CD14-positive monocyte (primary cell): ENCODE measurements around the gene DGCR8. TPM values are rescaled to one million over a fixed set of nuclear protein-coding genes. Genes with fewer than 3 reads are reported as not detected.
A peak's percentile ranks its signal among the peaks of the same experiment; 100 is the strongest.

ENCODE experiments used
- DNase-seq, 3 donors: peaks; one replicate each; pipeline ENCODE4 v3.0.0-alpha.2; 2011 to 2022
- H2AFZ ChIP-seq: 2 replicates; pipeline ENCODE4 v1.6.0; 2012; ENCODE audit warnings: mild to moderate bottlenecking, low read depth, low read length, inconsistent platforms; ENCODE audit not compliant: insufficient read depth, poor library complexity, severe bottlenecking
- H3K27ac ChIP-seq, 2 donors: 1 replicate in 1 of 2; 2 replicates in 1 of 2; pipeline ENCODE4 v1.5.1; 2012 to 2013; ENCODE audit warnings: low read length in 2 of 2, control low read depth in 1 of 2, inconsistent platforms in 1 of 2, low read depth in 1 of 2, mild to moderate bottlenecking in 1 of 2
- H3K27me3 ChIP-seq, 2 donors: one replicate each; pipeline versions ENCODE4 v1.6.0 to v1.6.1; 2011 to 2013; ENCODE audit warnings: low read length in 2 of 2; ENCODE audit not compliant: control insufficient read depth in 2 of 2, insufficient read depth in 2 of 2
- H3K36me3 ChIP-seq, 2 donors: replicated peaks in 1 of 2; 1 replicate in 1 of 2; 2 replicates in 1 of 2; pipeline versions ENCODE4 v1.5.1 to v1.6.1; 2012 to 2013; ENCODE audit warnings: low read length in 2 of 2, control low read depth in 1 of 2, inconsistent platforms in 1 of 2, mild to moderate bottlenecking in 1 of 2; ENCODE audit not compliant: insufficient read depth in 2 of 2, control insufficient read depth in 1 of 2
- H3K4me1 ChIP-seq, 2 donors: 1 replicate in 1 of 2; 2 replicates in 1 of 2; pipeline versions ENCODE4 v1.5.1 to v1.6.1; 2012 to 2013; ENCODE audit warnings: low read length in 2 of 2, control low read depth in 1 of 2, inconsistent platforms in 1 of 2, mild to moderate bottlenecking in 1 of 2, moderate library complexity in 1 of 2; ENCODE audit not compliant: insufficient read depth in 2 of 2, control insufficient read depth in 1 of 2
- H3K4me2 ChIP-seq: replicated peaks from 2 replicates; pipeline ENCODE3; 2012; ENCODE audit warnings: low read length, moderate library complexity, mild to moderate bottlenecking; ENCODE audit not compliant: poor library complexity, severe bottlenecking; ENCODE audit errors: extremely low read depth
- H3K4me3 ChIP-seq, 3 experiments: fragments of 200-600 bp in 1 of 3; sonication (generic) in 1 of 3; replicated peaks in 1 of 3; 1 replicate in 2 of 3; 2 replicates in 1 of 3; pipeline ENCODE4 v1.5.1; 2011 to 2013; ENCODE audit warnings: low read length in 3 of 3, mild to moderate bottlenecking in 3 of 3, control low read depth in 2 of 3, low read depth in 2 of 3, inconsistent platforms in 1 of 3, moderate library complexity in 1 of 3
- H3K79me2 ChIP-seq: 2 replicates; pipeline ENCODE4 v1.6.0; 2012; ENCODE audit warnings: mild to moderate bottlenecking, control low read depth, inconsistent platforms, low read length, moderate library complexity; ENCODE audit not compliant: insufficient read depth
- H3K9ac ChIP-seq: 2 replicates; pipeline ENCODE4 v1.6.0; 2017; ENCODE audit warnings: low read length, mild to moderate bottlenecking; ENCODE audit not compliant: insufficient read depth, poor library complexity, severe bottlenecking
- H3K9me3 ChIP-seq, 2 donors: replicated peaks in 1 of 2; 1 replicate in 1 of 2; 2 replicates in 1 of 2; pipeline versions ENCODE4 v1.5.1 to v1.6.1; 2012 to 2013; ENCODE audit warnings: low read length in 2 of 2, control low read depth in 1 of 2; ENCODE audit not compliant: control insufficient read depth in 1 of 2, insufficient read depth in 1 of 2
- H4K20me1 ChIP-seq: 2 replicates; pipeline ENCODE4 v1.6.0; 2012; ENCODE audit warnings: mild to moderate bottlenecking, low read length, control low read depth, moderate library complexity; ENCODE audit not compliant: insufficient read depth
- H3K27ac Mint-ChIP-seq, 7 donors: one replicate each; pipeline ENCODE4 v1.8.0; 2020; ENCODE audit warnings: mild to moderate bottlenecking in 7 of 7, mixed read lengths in 7 of 7, moderate library complexity in 6 of 7, inconsistent platforms in 2 of 7
- H3K27me3 Mint-ChIP-seq, 3 donors: one replicate each; pipeline ENCODE4 v1.8.0; 2021 to 2022; ENCODE audit warnings: low read depth in 3 of 3, mild to moderate bottlenecking in 3 of 3, mixed read lengths in 3 of 3, moderate library complexity in 3 of 3, inconsistent platforms in 1 of 3
- H3K36me3 Mint-ChIP-seq, 2 donors: one replicate each; pipeline ENCODE4 v1.8.0; 2020; ENCODE audit warnings: mixed read lengths in 2 of 2, inconsistent platforms in 1 of 2, mild to moderate bottlenecking in 1 of 2
- H3K4me1 Mint-ChIP-seq: one replicate; pipeline ENCODE4 v1.8.0; 2020; ENCODE audit warnings: mild to moderate bottlenecking, mixed read lengths
- H3K4me3 Mint-ChIP-seq, 2 donors: one replicate each; pipeline ENCODE4 v1.8.0; 2020; ENCODE audit warnings: mild to moderate bottlenecking in 2 of 2, mixed read lengths in 2 of 2, moderate library complexity in 1 of 2
- H3K9me3 Mint-ChIP-seq, 7 donors: one replicate each; pipeline ENCODE4 v1.8.0; 2020 to 2022; ENCODE audit warnings: mixed read lengths in 7 of 7, mild to moderate bottlenecking in 6 of 7, moderate library complexity in 6 of 7, inconsistent platforms in 2 of 7
- WGBS: methylation state at CpG from one replicate; pipeline ENCODE4 v1.1.5; 2013; ENCODE audit warnings: missing lambda C conversion rate; ENCODE audit not compliant: insufficient coverage; 5-methylcytosine and 5-hydroxymethylcytosine counted together
- intact Hi-C, 2 donors: fragments of 100-400 bp; cut with micrococcal nuclease; formaldehyde crosslinking; loops; one replicate each; pipeline versions ENCODE4 v1.15.0 to v1.15.1; 2023
- polyA plus RNA-seq, 3 donors: library from polyadenylated mRNA; depleted of rRNA in 1 of 3; unstranded in 2 of 3; stranded (reverse) in 1 of 3; fragments of 300-500 nt in 2 of 3; fragments of >200 nt in 1 of 3; fragmentation: Illumina TruSeq in 2 of 3; gene quantifications; 1 replicate in 2 of 3; 2 replicates in 1 of 3; pipeline ENCODE4 v1.2.3, GENCODE V29; 2012 to 2021
- TF ChIP-seq, protein P1 (sequence below): fragments of 200-600 bp; IDR thresholded peaks from one replicate; pipeline ENCODE4 v1.8.0; 2022; ENCODE audit warnings: antibody characterized with exemption, mild to moderate bottlenecking

Gene DGCR8
- polyA plus RNA-seq, 3 donors = 1.2 to 18.7 (median 1.4) TPM

GRCh38 chr22:20132686-20133246 is 52.7 kb downstream of the DGCR8 start:
- H4K20me1 ChIP-seq = peaks cover 53% of the 10 kb centered on the region
- peaks cover 25% of the 10 kb centered on the region for H3K4me1 Mint-ChIP-seq

GRCh38 chr22:20133930-20134549 is 54.0 kb downstream of the DGCR8 start:
- Histone ChIP-seq H3K27me3 (no peaks in the 10 kb centered on the region), H3K4me3 (no peak overlapping the region), H3K9ac (peak overlapping the region; percentile 32), H3K79me2 (peaks cover 29% of the 10 kb centered on the region), H3K36me3 (no peaks in the 10 kb centered on the region), H3K4me2 (no peak overlapping the region), H3K9me3 (no peaks in the 10 kb centered on the region), H3K27ac (no peak overlapping the region), H4K20me1 (peaks cover 66% of the 10 kb centered on the region), H3K4me1 (peaks cover 15 to 27% of the 10 kb centered on the region in 2 donors), H2AFZ (no peak overlapping the region)
- Mint-ChIP-seq H3K9me3 (no peaks in the 10 kb centered on the region), H3K27me3 (no peaks in the 10 kb centered on the region), H3K4me3 (no peak overlapping the region), H3K4me1 (peaks cover 25% of the 10 kb centered on the region), H3K36me3 (peaks cover 2 to 3% of the 10 kb centered on the region in 2 donors), H3K27ac (peak overlapping the region in 1 of 7 donors; percentile 43)
- intact Hi-C loops = no loop called here
- TF ChIP-seq, protein P1, sequence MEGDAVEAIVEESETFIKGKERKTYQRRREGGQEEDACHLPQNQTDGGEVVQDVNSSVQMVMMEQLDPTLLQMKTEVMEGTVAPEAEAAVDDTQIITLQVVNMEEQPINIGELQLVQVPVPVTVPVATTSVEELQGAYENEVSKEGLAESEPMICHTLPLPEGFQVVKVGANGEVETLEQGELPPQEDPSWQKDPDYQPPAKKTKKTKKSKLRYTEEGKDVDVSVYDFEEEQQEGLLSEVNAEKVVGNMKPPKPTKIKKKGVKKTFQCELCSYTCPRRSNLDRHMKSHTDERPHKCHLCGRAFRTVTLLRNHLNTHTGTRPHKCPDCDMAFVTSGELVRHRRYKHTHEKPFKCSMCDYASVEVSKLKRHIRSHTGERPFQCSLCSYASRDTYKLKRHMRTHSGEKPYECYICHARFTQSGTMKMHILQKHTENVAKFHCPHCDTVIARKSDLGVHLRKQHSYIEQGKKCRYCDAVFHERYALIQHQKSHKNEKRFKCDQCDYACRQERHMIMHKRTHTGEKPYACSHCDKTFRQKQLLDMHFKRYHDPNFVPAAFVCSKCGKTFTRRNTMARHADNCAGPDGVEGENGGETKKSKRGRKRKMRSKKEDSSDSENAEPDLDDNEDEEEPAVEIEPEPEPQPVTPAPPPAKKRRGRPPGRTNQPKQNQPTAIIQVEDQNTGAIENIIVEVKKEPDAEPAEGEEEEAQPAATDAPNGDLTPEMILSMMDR = no peak
- DNase-seq = no peak
- WGBS = 91% methylated on average over 7 of the region's 12 CpGs

More at GRCh38 chr22:20132686-20133246, 52.7 kb downstream of the DGCR8 start:
- Mint-ChIP-seq H3K36me3 (peaks cover 2 to 7% of the 10 kb centered on the region in 2 donors), H3K27ac (no peak overlapping the region), H3K9me3 (no peaks in the 10 kb centered on the region), H3K27me3 (no peaks in the 10 kb centered on the region), H3K4me3 (peak overlapping the region; percentile 69 to 75)
- Histone ChIP-seq H3K4me2 (peak overlapping the region; percentile 93), H3K9me3 (no peaks in the 10 kb centered on the region), H2AFZ (peak overlapping the region; percentile 71), H3K9ac (peak overlapping the region; percentile 65), H3K79me2 (peaks cover 26% of the 10 kb centered on the region), H3K4me1 (peaks cover 15 to 27% of the 10 kb centered on the region in 2 donors), H3K27me3 (no peaks in the 10 kb centered on the region), H3K27ac (peak overlapping the region in 1 of 2 donors; percentile 36), H3K36me3 (no peaks in the 10 kb centered on the region), H3K4me3 (peak overlapping the region; percentile 39 to 77 (median 42))
- TF ChIP-seq, protein P1 = no peak
- WGBS = 89% methylated on average over 12 of the region's 16 CpGs
- intact Hi-C loops = no loop called here
- DNase-seq = no peak
